Trophoblast cell (in vitro differentiated cells and primary cell): ENCODE measurements around the gene RNF121.
A peak's percentile ranks its signal among the peaks of the same experiment; 100 is the strongest.

ENCODE experiments used
- DNase-seq, 2 donors: peaks; one replicate each; pipeline ENCODE4 v3.0.0-alpha.2; 2016
- H2AFZ ChIP-seq: 2 replicates; pipeline ENCODE4 v1.6.1; 2013; ENCODE audit warnings: low read length, moderate library complexity, mild to moderate bottlenecking; ENCODE audit not compliant: insufficient read depth, poor library complexity
- H2AK5ac ChIP-seq: 2 replicates; pipeline ENCODE4 v1.6.1; 2013; ENCODE audit warnings: mild to moderate bottlenecking, low read length
- H2BK120ac ChIP-seq: 2 replicates; pipeline ENCODE4 v1.6.1; 2013; ENCODE audit warnings: low read length, mild to moderate bottlenecking, moderate library complexity; ENCODE audit not compliant: insufficient read depth, poor library complexity
- H2BK12ac ChIP-seq: 2 replicates; pipeline ENCODE4 v1.6.1; 2013; ENCODE audit warnings: mild to moderate bottlenecking, low read length, moderate library complexity
- H2BK5ac ChIP-seq: 2 replicates; pipeline ENCODE4 v1.6.1; 2013; ENCODE audit warnings: low read length, low read depth, moderate library complexity, mild to moderate bottlenecking; ENCODE audit not compliant: poor library complexity
- H3K14ac ChIP-seq: 2 replicates; pipeline ENCODE4 v1.6.1; 2013; ENCODE audit warnings: mild to moderate bottlenecking, low read length
- H3K18ac ChIP-seq: 2 replicates; pipeline ENCODE4 v1.6.1; 2013; ENCODE audit warnings: mild to moderate bottlenecking, low read length
- H3K23ac ChIP-seq: 2 replicates; pipeline ENCODE4 v1.6.1; 2013; ENCODE audit warnings: low read length
- H3K27ac ChIP-seq: 2 replicates; pipeline ENCODE4 v1.5.1; 2013; ENCODE audit warnings: low read depth, mild to moderate bottlenecking, inconsistent platforms, low read length, moderate library complexity
- H3K27me3 ChIP-seq: 2 replicates; pipeline ENCODE4 v1.6.1; 2013; ENCODE audit warnings: inconsistent platforms, mild to moderate bottlenecking, low read length, moderate library complexity; ENCODE audit not compliant: insufficient read depth
- H3K36me3 ChIP-seq, 2 experiments: 1 replicate in 1 of 2; 2 replicates in 1 of 2; pipeline ENCODE4 v1.6.1; 2013; ENCODE audit warnings: low read length in 2 of 2, mild to moderate bottlenecking in 2 of 2, moderate library complexity in 1 of 2; ENCODE audit not compliant: insufficient read depth in 2 of 2, control insufficient read depth in 1 of 2
- H3K4ac ChIP-seq: 2 replicates; pipeline ENCODE4 v1.6.1; 2013; ENCODE audit warnings: low read depth, mild to moderate bottlenecking, low read length, moderate library complexity
- H3K4me1 ChIP-seq, 2 experiments: 1 replicate in 1 of 2; 2 replicates in 1 of 2; pipeline ENCODE4 v1.6.1; 2013; ENCODE audit warnings: low read length in 2 of 2, mild to moderate bottlenecking in 2 of 2, moderate library complexity in 1 of 2; ENCODE audit not compliant: insufficient read depth in 2 of 2, control insufficient read depth in 1 of 2
- H3K4me2 ChIP-seq: 2 replicates; pipeline ENCODE4 v1.6.1; 2013; ENCODE audit warnings: inconsistent platforms, mild to moderate bottlenecking, low read length, moderate library complexity
- H3K4me3 ChIP-seq: 2 replicates; pipeline ENCODE4 v1.5.1; 2013; ENCODE audit warnings: mild to moderate bottlenecking, low read depth, low read length, inconsistent platforms
- H3K79me1 ChIP-seq: one replicate; pipeline ENCODE4 v1.6.1; 2013; ENCODE audit warnings: low read length
- H3K79me2 ChIP-seq: 2 replicates; pipeline ENCODE4 v1.6.1; 2013; ENCODE audit warnings: low read length, mild to moderate bottlenecking; ENCODE audit not compliant: control insufficient read depth, insufficient read depth, poor library complexity
- H3K9ac ChIP-seq: 2 replicates; pipeline ENCODE4 v1.6.1; 2013; ENCODE audit warnings: mild to moderate bottlenecking, low read length
- H3K9me3 ChIP-seq: 2 replicates; pipeline ENCODE4 v1.6.1; 2013; ENCODE audit warnings: low read depth, mild to moderate bottlenecking, control low read depth, inconsistent platforms, low read length; ENCODE audit not compliant: insufficient read depth
- H4K12ac ChIP-seq: 2 replicates; pipeline ENCODE4 v1.6.1; 2013; ENCODE audit warnings: low read depth, mild to moderate bottlenecking, low read length, moderate library complexity
- H4K8ac ChIP-seq: 2 replicates; pipeline ENCODE4 v1.6.1; 2013; ENCODE audit warnings: low read depth, mild to moderate bottlenecking, low read length, moderate library complexity
- H4K91ac ChIP-seq: one replicate; pipeline ENCODE4 v1.6.1; 2013; ENCODE audit warnings: low read depth, mild to moderate bottlenecking, low read length, moderate library complexity
- WGBS: extraction: QIAGEN DNeasy Blood & Tissue Kit; methylation state at CpG from one replicate; pipeline ENCODE4 v1.1.7; 2013; ENCODE audit warnings: missing lambda C conversion rate; ENCODE audit not compliant: insufficient read length, insufficient coverage; ENCODE audit errors: extremely low coverage; 5-methylcytosine and 5-hydroxymethylcytosine counted together

RNF121 gene

DNA sequence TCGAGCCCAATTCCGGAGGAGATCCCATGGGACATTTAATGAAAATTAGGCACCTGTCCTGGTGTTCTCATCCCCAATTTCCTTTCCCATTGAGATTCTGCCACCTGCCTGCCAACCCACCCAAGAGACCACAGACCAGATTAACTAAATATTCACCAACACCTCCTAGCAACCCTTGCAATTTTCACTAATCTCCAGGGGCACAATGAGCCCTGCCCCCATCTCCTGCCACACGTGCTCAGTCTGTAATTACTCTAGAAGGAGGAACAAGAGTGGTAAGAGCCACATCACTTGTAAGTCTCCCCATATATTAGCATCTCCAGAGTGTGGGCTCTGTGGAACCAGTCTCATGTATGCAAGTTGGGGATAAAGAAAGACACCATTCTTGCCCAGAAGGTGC is 107.8 kb downstream of the RNF121 start:
- peak overlapping the region; percentile 61 for H3K4ac ChIP-seq

DNA sequence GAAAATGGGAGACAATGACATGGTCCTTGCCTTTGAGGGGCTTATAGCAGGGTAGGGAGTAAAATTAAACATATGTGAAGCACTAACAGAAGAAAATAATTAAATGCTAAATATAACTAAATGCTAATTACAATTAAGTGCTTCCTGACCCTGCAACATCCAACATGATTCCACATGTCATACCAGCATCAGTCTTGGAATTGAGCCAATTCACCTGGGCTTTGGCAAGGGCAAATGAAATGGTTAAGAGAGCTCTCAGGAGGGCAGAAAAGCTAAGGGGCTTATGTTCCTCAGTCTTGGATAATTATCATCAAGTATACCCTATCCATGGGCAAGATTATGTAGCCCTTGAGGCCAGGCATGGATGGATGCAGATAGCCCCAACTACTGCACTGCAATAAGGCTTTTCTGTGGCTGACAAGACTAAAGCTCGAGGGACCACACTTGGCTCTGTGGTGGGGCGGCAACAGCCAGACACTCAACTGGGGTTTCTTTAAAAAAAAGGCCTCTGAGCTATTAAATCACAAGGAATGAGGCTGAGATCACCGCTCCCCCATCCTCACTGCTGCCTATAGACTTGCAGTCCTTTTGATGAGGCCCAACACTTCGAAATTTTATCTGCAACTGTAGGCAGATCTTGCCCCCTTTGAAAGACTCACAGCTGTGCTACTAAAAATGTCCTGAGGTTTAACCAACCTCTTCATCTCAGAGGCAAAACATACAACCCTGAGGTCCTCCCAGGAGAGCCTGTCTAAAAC is 108.9 kb downstream of the RNF121 start:
- Histone ChIP-seq H3K4me2 (no peak overlapping the region), H2BK12ac (no peak overlapping the region), H2AK5ac (no peak overlapping the region), H3K27ac (no peak overlapping the region), H3K9me3 (no peaks in the 10 kb centered on the region), H3K36me3 (peaks cover 11 to 13% of the 10 kb centered on the region in 2 experiments), H2AFZ (no peak overlapping the region), H3K4me1 (peaks cover 23% of the 10 kb centered on the region in 2 experiments), H3K18ac (no peak overlapping the region), H2BK5ac (no peak overlapping the region), H4K12ac (no peak overlapping the region), H2BK120ac (no peak overlapping the region), H3K4me3 (no peak overlapping the region), H3K79me2 (peaks cover 14% of the 10 kb centered on the region), H3K79me1 (peaks cover 14% of the 10 kb centered on the region), H3K14ac (no peak overlapping the region), H3K4ac (peak overlapping the region; percentile 68), H4K8ac (no peak overlapping the region), H3K27me3 (no peaks in the 10 kb centered on the region), H3K9ac (no peak overlapping the region), H3K23ac (no peak overlapping the region), H4K91ac (no peak overlapping the region)
- no CpG with 5 or more reads among the region's 4 CpGs for WGBS
- no peak for DNase-seq

More for the DNA sequence above, 107.8 kb downstream of the RNF121 start:
- Histone ChIP-seq H3K79me1 (peaks cover 11% of the 10 kb centered on the region), H3K9ac (no peak overlapping the region), H4K8ac (no peak overlapping the region), H3K36me3 (peaks cover 9 to 15% of the 10 kb centered on the region in 2 experiments), H3K14ac (no peak overlapping the region), H2BK12ac (no peak overlapping the region), H3K4me3 (no peak overlapping the region), H3K18ac (no peak overlapping the region), H3K23ac (no peak overlapping the region), H3K27me3 (no peaks in the 10 kb centered on the region), H4K91ac (no peak overlapping the region), H3K9me3 (no peaks in the 10 kb centered on the region), H2AFZ (no peak overlapping the region), H4K12ac (no peak overlapping the region), H2AK5ac (no peak overlapping the region), H3K79me2 (peaks cover 14% of the 10 kb centered on the region), H3K4me2 (no peak overlapping the region), H3K4me1 (peaks cover 19% of the 10 kb centered on the region in 2 experiments), H3K27ac (no peak overlapping the region), H2BK5ac (no peak overlapping the region), H2BK120ac (no peak overlapping the region)
- DNase-seq: no peak
- no CpG with 5 or more reads among the region's 3 CpGs for WGBS

DNA sequence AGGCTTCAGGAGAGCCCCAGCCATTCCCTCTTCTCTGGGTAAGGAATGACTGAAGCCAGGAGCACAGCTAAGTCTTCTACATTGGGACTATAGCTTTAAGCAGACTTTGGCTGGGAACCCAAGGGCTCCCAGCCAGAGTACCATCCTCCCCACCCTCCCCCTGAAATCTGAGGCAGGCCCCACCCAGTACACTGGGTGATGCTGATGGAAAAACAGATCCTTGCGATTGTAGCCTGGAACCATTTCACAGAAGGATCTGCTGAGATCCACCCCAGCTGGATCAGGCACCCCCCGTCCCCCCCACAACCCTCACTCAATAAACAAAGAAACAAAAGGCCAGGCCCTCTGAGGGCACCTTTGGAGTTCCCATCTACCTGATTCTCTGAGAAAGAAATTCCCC is 109.6 kb downstream of the RNF121 start:
- Histone ChIP-seq H3K4ac (peak overlapping the region; percentile 38), H3K9me3 (no peaks in the 10 kb centered on the region), H3K27ac (no peak overlapping the region), H3K18ac (no peak overlapping the region), H3K4me2 (no peak overlapping the region), H2AK5ac (no peak overlapping the region), H3K4me1 (peaks cover 23% of the 10 kb centered on the region in 2 experiments), H3K9ac (no peak overlapping the region), H2BK5ac (no peak overlapping the region), H3K79me1 (peaks cover 14% of the 10 kb centered on the region), H3K27me3 (no peaks in the 10 kb centered on the region), H2BK120ac (no peak overlapping the region), H3K4me3 (no peak overlapping the region), H4K91ac (no peak overlapping the region), H3K23ac (no peak overlapping the region), H4K12ac (no peak overlapping the region), H3K79me2 (peaks cover 14% of the 10 kb centered on the region), H2AFZ (no peak overlapping the region), H2BK12ac (no peak overlapping the region), H3K14ac (no peak overlapping the region), H4K8ac (no peak overlapping the region), H3K36me3 (peaks cover 6 to 12% of the 10 kb centered on the region in 2 experiments)
- no peak for DNase-seq
- no CpG with 5 or more reads among the region's 2 CpGs for WGBS

DNA sequence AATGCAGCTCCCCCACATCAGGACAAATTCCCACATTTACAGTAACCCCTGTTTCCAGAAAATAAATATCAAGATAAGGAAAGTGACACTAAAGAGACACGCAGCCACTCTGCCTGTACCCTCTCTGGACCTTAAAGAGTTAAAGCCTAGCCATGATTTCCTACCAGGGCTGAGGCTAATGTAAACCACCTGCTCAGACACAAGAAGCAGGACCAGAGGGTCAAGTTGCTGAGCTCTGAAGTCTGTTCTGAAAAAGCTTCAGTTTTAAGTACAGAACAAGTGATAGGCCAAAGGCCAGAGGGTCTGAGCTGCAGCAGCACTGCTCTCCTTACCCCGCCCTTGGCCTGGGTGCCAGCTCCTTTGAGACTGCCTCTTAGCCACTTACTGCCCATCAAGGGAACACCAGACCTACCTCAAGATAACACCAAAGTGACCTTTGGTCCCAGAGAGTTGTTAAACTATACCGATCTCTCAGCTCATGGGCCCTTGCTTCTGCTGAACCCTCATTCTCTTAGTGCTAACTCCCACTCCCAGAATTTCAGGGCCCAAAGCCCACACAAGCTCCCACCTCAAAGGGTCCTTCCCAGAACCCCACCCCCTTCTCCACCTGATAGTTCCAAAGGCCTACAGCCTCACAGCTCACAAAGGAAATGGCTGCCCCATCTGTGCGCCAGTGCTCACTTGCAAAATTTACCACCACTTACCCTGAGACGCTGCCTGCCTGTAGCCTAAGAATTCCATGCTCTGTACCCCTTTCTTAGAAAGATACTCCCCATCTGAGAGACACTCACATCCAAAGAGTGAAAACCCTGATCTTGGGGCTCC is 110.4 kb downstream of the RNF121 start:
- Histone ChIP-seq H3K79me1 (peaks cover 14% of the 10 kb centered on the region), H2BK12ac (no peak overlapping the region), H3K9me3 (no peaks in the 10 kb centered on the region), H3K4me1 (peaks cover 23% of the 10 kb centered on the region in 2 experiments), H3K79me2 (peaks cover 14% of the 10 kb centered on the region), H3K4me2 (peak overlapping the region; percentile 71), H3K27ac (no peak overlapping the region), H4K8ac (no peak overlapping the region), H4K12ac (no peak overlapping the region), H2BK120ac (no peak overlapping the region), H3K27me3 (no peaks in the 10 kb centered on the region), H2AFZ (no peak overlapping the region), H4K91ac (no peak overlapping the region), H3K9ac (no peak overlapping the region), H2AK5ac (no peak overlapping the region), H3K4me3 (no peak overlapping the region), H3K36me3 (peaks cover 4 to 9% of the 10 kb centered on the region in 2 experiments), H3K4ac (peak overlapping the region; percentile 21), H3K18ac (no peak overlapping the region), H3K23ac (no peak overlapping the region), H3K14ac (no peak overlapping the region), H2BK5ac (no peak overlapping the region)
- WGBS: no CpG with 5 or more reads among the region's 5 CpGs
- no peak for DNase-seq
